Measurements from ENCODE around the gene SLC4A8.

- TF ChIP-seq CTCF (IDR thresholded peaks at IDR 0.05) (no peak), POLR2A (IDR thresholded peaks at IDR 0.05) (no peak), POLR2AphosphoS5 (IDR thresholded peaks at IDR 0.05; ENCODE audit: insufficient read depth in 1 of 2, low read depth in 1 of 2) (no peak)
Observed at GRCh38 chr12:51377099-51377984, 47.3 kb upstream of the SLC4A8 start.
